ENCODE measurements around the gene MCF2L.

MCF2L gene

DNA sequence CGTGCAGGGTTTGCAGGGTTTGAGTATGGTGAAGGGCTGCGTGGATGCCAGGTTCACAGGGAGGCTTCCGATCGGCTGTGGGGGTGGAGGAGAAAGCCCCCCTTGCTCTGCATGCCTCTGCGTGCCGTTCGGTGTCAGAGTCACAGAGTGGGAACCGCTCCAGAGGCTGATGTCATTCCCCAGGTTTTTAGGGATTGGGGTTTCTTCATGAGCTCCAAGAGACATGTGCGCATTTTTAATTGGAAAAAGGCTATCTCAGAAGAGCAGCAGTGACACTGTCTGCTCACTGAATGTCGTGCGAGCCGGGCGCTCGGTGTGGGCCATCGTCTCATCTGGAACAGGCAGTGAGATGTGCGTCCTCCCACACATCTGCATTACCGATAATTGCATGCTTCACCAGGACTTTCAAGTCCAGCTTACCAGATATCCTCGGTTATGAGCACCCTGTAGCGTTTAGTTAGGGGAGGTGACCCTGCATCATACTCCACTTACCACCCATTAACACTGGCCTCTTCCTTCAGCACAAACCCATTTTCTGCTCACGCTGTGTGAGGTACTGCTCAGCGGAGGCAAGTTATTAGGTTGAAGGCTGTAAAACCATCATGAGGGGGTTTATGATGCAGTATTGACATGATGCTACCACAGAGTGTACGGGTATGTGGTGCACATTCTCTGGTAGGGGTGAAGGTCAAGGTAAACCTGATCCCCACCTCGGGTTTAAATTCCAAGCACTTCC, 1.7 kb downstream of the MCF2L start:
- no peak for DNase-seq (ENCODE audit: low spot score)
- TF ChIP-seq, protein P1, sequence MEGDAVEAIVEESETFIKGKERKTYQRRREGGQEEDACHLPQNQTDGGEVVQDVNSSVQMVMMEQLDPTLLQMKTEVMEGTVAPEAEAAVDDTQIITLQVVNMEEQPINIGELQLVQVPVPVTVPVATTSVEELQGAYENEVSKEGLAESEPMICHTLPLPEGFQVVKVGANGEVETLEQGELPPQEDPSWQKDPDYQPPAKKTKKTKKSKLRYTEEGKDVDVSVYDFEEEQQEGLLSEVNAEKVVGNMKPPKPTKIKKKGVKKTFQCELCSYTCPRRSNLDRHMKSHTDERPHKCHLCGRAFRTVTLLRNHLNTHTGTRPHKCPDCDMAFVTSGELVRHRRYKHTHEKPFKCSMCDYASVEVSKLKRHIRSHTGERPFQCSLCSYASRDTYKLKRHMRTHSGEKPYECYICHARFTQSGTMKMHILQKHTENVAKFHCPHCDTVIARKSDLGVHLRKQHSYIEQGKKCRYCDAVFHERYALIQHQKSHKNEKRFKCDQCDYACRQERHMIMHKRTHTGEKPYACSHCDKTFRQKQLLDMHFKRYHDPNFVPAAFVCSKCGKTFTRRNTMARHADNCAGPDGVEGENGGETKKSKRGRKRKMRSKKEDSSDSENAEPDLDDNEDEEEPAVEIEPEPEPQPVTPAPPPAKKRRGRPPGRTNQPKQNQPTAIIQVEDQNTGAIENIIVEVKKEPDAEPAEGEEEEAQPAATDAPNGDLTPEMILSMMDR (IDR thresholded peaks at IDR 0.05; ENCODE audit: borderline replicate concordance, control extremely low read depth, extremely low read depth, insufficient read depth, missing control alignments): no peak
- in situ Hi-C loops (cut with MboI; ENCODE audit: low sequenced_read_pairs, unreplicated experiment): no loop called here

DNA sequence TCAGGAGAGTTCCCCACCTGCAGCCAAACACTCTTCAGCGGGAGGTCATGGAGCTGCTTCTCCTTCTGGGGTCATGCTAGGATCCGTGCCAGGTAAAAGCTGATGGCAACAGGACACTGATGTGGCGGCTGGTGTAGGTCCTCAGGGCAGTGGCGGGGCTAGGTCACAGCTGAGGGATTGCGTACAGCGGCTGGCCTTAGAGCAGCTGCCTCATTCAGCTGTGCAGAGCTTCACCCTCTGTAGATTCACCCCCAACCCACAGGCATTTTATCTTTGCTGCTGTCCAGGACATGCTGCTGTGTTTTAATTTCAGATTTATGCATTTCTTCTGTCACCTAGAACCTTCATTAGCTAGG, 2.3 kb downstream of the MCF2L start:
- TF ChIP-seq, protein P1 (IDR thresholded peaks at IDR 0.05; ENCODE audit: borderline replicate concordance, control extremely low read depth, extremely low read depth, insufficient read depth, missing control alignments): no peak
- in situ Hi-C loops (cut with MboI; ENCODE audit: low sequenced_read_pairs, unreplicated experiment): no loop called here
- DNase-seq (ENCODE audit: low spot score): no peak

DNA sequence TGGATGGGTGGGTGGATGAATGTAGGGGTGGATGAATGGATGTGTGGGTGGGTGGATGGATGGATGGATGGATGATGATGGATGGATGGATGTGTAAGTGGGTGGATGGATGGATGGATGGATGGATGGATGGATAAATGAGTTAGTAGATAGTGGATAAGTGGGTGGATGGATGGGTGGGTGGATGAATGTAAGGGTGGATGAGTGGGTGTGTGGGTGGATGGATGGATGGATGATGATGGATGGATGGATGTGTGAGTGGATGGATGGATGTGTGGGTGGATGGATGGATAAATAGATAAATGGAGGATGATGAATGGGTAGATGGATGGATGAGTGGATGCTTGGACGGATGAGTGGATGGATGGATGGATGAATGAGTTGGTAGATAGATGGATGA, 3.2 kb downstream of the MCF2L start:
- TF ChIP-seq, protein P1 (IDR thresholded peaks at IDR 0.05; ENCODE audit: borderline replicate concordance, control extremely low read depth, extremely low read depth, insufficient read depth, missing control alignments): no peak
- no peak for DNase-seq (ENCODE audit: low spot score)
- in situ Hi-C loops (cut with MboI; ENCODE audit: low sequenced_read_pairs, unreplicated experiment): no loop called here

DNA sequence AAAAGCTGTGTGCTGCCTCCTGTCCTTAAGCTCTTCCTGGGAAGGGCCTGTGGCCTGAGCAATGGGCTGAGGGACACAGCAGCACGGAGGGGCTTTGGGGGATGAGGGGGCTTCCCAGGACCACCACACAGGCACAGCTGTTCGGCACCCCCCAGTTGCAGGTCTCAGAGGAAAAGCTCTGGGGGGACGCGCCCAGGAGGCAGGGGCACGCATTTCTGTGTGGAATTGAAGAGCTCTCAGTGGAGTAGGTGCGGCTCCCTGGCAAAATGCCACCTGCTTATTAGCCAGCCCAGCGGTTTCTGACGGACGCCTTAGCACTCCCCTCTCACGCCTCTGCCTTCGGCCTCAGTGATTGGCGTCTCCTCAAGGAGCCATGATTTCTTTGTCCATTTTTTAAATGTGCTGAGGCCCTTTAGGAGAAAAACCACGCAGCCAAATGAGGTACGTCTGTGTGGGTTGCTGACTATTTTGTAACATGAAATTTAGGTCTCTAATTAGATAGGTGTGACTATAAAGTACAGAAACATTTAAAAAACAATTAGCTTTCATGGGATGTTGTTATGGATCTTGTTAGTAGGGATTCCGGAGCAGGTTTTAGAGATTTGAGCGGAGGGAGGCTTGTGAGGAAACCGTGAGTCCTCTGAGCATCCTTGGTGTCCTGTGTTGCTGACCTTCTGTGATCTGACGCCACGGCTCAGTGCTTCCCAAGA, 4.0 kb downstream of the MCF2L start:
- DNase-seq (ENCODE audit: low spot score): no peak
- TF ChIP-seq, protein P1 (IDR thresholded peaks at IDR 0.05; ENCODE audit: borderline replicate concordance, control extremely low read depth, extremely low read depth, insufficient read depth, missing control alignments): no peak
- in situ Hi-C loops (cut with MboI; ENCODE audit: low sequenced_read_pairs, unreplicated experiment): no loop called here

DNA sequence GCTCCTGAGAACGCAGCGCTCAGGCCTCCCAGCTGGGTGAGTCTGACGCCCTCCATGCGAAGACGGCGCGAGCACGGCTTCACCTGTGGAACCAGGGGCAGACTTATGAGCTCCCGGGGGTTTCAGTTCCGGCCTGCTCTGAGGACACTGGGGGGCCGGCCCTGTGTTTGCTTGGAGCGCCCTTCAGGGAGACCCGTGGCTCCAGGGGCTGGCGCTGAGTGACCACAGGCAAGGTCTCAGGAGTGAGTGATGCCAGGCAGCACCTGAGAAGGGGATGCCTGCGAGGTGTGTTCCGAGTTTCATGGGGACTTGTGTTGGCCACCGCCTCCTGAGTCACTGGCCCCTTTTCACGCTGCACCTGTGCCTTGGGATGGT, 4.5 kb downstream of the MCF2L start:
- in situ Hi-C loops (cut with MboI; ENCODE audit: low sequenced_read_pairs, unreplicated experiment): no loop called here
- DNase-seq (ENCODE audit: low spot score): no peak
- TF ChIP-seq, protein P1 (IDR thresholded peaks at IDR 0.05; ENCODE audit: borderline replicate concordance, control extremely low read depth, extremely low read depth, insufficient read depth, missing control alignments): no peak

DNA sequence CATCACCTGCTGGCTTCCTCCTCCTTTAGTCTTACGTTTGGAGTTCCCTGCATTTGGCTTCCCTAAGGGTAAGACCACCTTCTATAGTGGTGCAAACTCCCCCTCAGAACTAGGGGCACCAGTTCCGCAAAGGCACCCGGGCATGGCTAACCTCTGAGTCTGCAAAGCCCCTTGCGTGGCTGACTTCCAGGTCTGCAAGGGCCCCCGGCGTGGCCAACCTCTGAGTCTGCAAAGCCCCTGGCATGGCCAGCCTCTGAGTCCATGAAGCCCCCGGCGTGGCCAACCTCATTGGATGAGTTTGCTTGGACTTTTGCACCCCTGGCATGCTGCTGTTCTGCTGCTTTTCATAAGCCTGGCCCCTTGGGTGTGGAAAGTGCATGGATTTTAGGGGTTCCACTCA, 5.1 kb downstream of the MCF2L start:
- TF ChIP-seq, protein P1 (IDR thresholded peaks at IDR 0.05; ENCODE audit: borderline replicate concordance, control extremely low read depth, extremely low read depth, insufficient read depth, missing control alignments): no peak
- in situ Hi-C loops (cut with MboI; ENCODE audit: low sequenced_read_pairs, unreplicated experiment): no loop called here
- DNase-seq (ENCODE audit: low spot score): no peak
